K562 (cell line): ENCODE results near the gene LRMDA. TPM values are rescaled to one million over a fixed set of nuclear protein-coding genes. Genes with fewer than 3 reads are reported as not detected.

Experiments used
- ATAC-seq: fragments of 200-7000 bp; cut with Tn5 transposase; 3 replicates; pipeline ENCODE4 v1.9.1; 2020; ENCODE audit warnings: moderate library complexity
- BruUV-seq: library from RNA; stranded (reverse); fragments of 400-500 nt; replicated peaks from 2 replicates; lab custom pipeline; 2021; lab: Mats Ljungman, UMichigan
- CTCF ChIA-PET: fragments of 300-600 bp; formaldehyde crosslinking; extraction: SDS; loops from one replicate; lab custom pipeline; 2021; ENCODE audit warnings: low intra/inter-chr PET ratio; lab: Yijun Ruan, JAX
- POLR2A ChIA-PET: fragments of 300-600, 350-650 bp; sonication (Branson Sonifier 250); formaldehyde crosslinking; extraction: SDS; loops from one replicate; lab custom pipeline; 2021; ENCODE audit warnings: antibody characterized with exemption, inconsistent platforms; lab: Yijun Ruan, JAX
- DNase-seq, 4 experiments: peaks; one replicate each; pipeline versions ENCODE4 v3.0.0 to v3.0.0-alpha.2; 2011 to 2018; ENCODE audit warnings: low spot score in 3 of 4, mixed read lengths in 3 of 4; ENCODE audit errors: extremely low read depth in 1 of 4
- FAIRE-seq: peaks from 2 replicates; lab custom pipeline; 2011; peaks lifted over from hg19 to GRCh38; lab: Jason Lieb, UNC
- H2AFZ ChIP-seq: 2 replicates; pipeline ENCODE4 v1.6.0; 2011; ENCODE audit warnings: low read depth, low read length, control low read depth, inconsistent platforms
- H3K27ac ChIP-seq: fragments of 200-600 bp; 3 replicates; pipeline ENCODE4 v1.8.0; 2011; ENCODE audit warnings: low read depth, mild to moderate bottlenecking, control low read depth, inconsistent platforms, low read length, moderate library complexity, mixed read lengths; ENCODE audit errors: extremely low read depth
- H3K27me3 ChIP-seq, 2 experiments: fragments of 300-600 bp in 1 of 2; 2 replicates in 1 of 2; 3 replicates in 1 of 2; pipeline versions ENCODE4 v1.6.0 to v1.8.0; 2011; ENCODE audit warnings: inconsistent platforms in 2 of 2, low read length in 2 of 2, mild to moderate bottlenecking in 1 of 2, mixed read lengths in 1 of 2, moderate library complexity in 1 of 2; ENCODE audit not compliant: control insufficient read depth in 2 of 2, insufficient read depth in 2 of 2
- H3K36me3 ChIP-seq: fragments of 300-600 bp; 3 replicates; pipeline ENCODE4 v1.8.0; 2011; ENCODE audit warnings: mild to moderate bottlenecking, low read length, inconsistent platforms; ENCODE audit not compliant: control insufficient read depth, insufficient read depth
- H3K4me1 ChIP-seq, 2 experiments: fragments of 200-600 bp in 1 of 2; replicated peaks in 1 of 2; 2 replicates in 1 of 2; 3 replicates in 1 of 2; pipeline versions ENCODE4 v1.5.1 to v1.8.0; 2011; ENCODE audit warnings: inconsistent platforms in 2 of 2, low read length in 2 of 2, mild to moderate bottlenecking in 1 of 2, mixed read lengths in 1 of 2, moderate library complexity in 1 of 2; ENCODE audit not compliant: control insufficient read depth in 2 of 2, insufficient read depth in 2 of 2
- H3K4me2 ChIP-seq: 2 replicates; pipeline ENCODE4 v1.6.1; 2011; ENCODE audit warnings: low read length, control low read depth, inconsistent platforms, mixed read lengths; ENCODE audit not compliant: insufficient read depth
- H3K4me3 ChIP-seq: fragments of 200-600 bp; sonication (generic), shearing (Covaris generic); 2 replicates; pipeline ENCODE4 v1.5.1; 2016; ENCODE audit warnings: control low read depth, inconsistent platforms
- H3K79me2 ChIP-seq: fragments of 200-600 bp; 3 replicates; pipeline ENCODE4 v1.8.0; 2011; ENCODE audit warnings: low read length, inconsistent platforms; ENCODE audit not compliant: control insufficient read depth, insufficient read depth
- H3K9ac ChIP-seq, 2 experiments: 2 replicates each; pipeline versions ENCODE4 v1.6.0 to v1.6.1; 2011; ENCODE audit warnings: low read depth in 2 of 2, low read length in 2 of 2, control low read depth in 1 of 2, inconsistent platforms in 1 of 2, mild to moderate bottlenecking in 1 of 2, mixed read lengths in 1 of 2; ENCODE audit not compliant: insufficient read depth in 1 of 2
- H3K9me1 ChIP-seq: one replicate; pipeline ENCODE4 v1.6.0; 2011; ENCODE audit warnings: inconsistent platforms, mild to moderate bottlenecking, low read length, moderate library complexity; ENCODE audit not compliant: control insufficient read depth, insufficient read depth
- H3K9me3 ChIP-seq: replicated peaks from 2 replicates; pipeline ENCODE4 v1.5.1; 2011; ENCODE audit warnings: low read depth, low read length, inconsistent platforms; ENCODE audit not compliant: control insufficient read depth, insufficient read depth
- H4K20me1 ChIP-seq: replicated peaks from 2 replicates; pipeline ENCODE4 v1.6.1; 2011; ENCODE audit warnings: low read length, inconsistent platforms, mixed read lengths; ENCODE audit not compliant: control insufficient read depth, insufficient read depth
- ARID1B ChIP-seq: fragments of 450-650 bp; IDR thresholded peaks from 2 replicates; pipeline ENCODE4 v1.6.1; 2016; ENCODE audit warnings: antibody characterized with exemption, mild to moderate bottlenecking, inconsistent platforms
- CREBBP ChIP-seq: IDR thresholded peaks from one replicate; pipeline ENCODE4 v1.6.1; 2012; ENCODE audit warnings: low read depth, mild to moderate bottlenecking, control low read depth, inconsistent platforms, low read length
- MAFG ChIP-seq: fragments of 450-650 bp; conservative IDR thresholded peaks from 2 replicates; pipeline ENCODE4 v1.6.1; 2016; ENCODE audit warnings: missing genetic modification characterization, missing compliant biosample characterization
- NBN ChIP-seq: fragments of 450-650 bp; IDR thresholded peaks from 2 replicates; pipeline ENCODE4 v1.6.1; 2016; ENCODE audit warnings: low read depth, mild to moderate bottlenecking
- PBX2 ChIP-seq, 2 experiments: IDR thresholded peaks in 1 of 2; conservative IDR thresholded peaks in 1 of 2; 2 replicates each; pipeline ENCODE4 v1.6.1; 2016; ENCODE audit warnings: low read depth in 2 of 2, mild to moderate bottlenecking in 1 of 2, missing compliant biosample characterization in 1 of 2, missing genetic modification characterization in 1 of 2, moderate library complexity in 1 of 2
- SLC30A9 ChIP-seq: fragments of 250-450 bp; sonication (Bioruptor Pico); IDR thresholded peaks from 2 replicates; pipeline ENCODE4 v1.8.0; 2022; ENCODE audit warnings: mild to moderate bottlenecking, moderate library complexity
- THAP12 ChIP-seq: fragments of 250-450 bp; sonication (Bioruptor Pico); IDR thresholded peaks from 2 replicates; pipeline ENCODE4 v1.9.0; 2021; ENCODE audit warnings: mild to moderate bottlenecking, inconsistent platforms
- ZNF143 ChIP-seq: sonication (generic); formaldehyde crosslinking; IDR thresholded peaks from 2 replicates; pipeline ENCODE4 v1.9.0; 2022; ENCODE audit warnings: mild to moderate bottlenecking, missing genetic modification reagents
- WGBS: fragments of 100-300 bp; shearing (Covaris generic); methylation state at CpG from one replicate; pipeline ENCODE4 v1.1.6; 2016; ENCODE audit warnings: low coverage, mixed read lengths; ENCODE audit not compliant: insufficient coverage; ENCODE audit errors: missing lambda C conversion rate; 5-methylcytosine and 5-hydroxymethylcytosine counted together
- in situ Hi-C: fragments of 300-500 bp; cut with MboI; formaldehyde crosslinking; loops from 4 replicates; pipeline ENCODE4 v1.15.0; 2018; ENCODE audit warnings: inconsistent platforms, mixed read lengths
- intact Hi-C: fragments of 100-400 bp; cut with micrococcal nuclease; formaldehyde crosslinking; loops from 2 replicates; pipeline ENCODE4 v1.14.2; 2022
- polyA plus RNA-seq, 8 experiments: library from polyadenylated mRNA; depleted of rRNA in 4 of 8; stranded (reverse) in 5 of 8; unstranded in 3 of 8; fragments of >200 nt; fragmentation: Nextera tagmentation in 2 of 8; fragmentation: Illumina TruSeq in 1 of 8; extraction: Ambion mirVana in 2 of 8; extraction: Trizol in 1 of 8; gene quantifications; 2 replicates each; pipeline versions ENCODE4 v1.2.1 to v1.2.3, GENCODE V29; 2011 to 2014; ENCODE audit warnings: inconsistent platforms in 1 of 8, missing spikeins in 1 of 8
- total RNA-seq, 7 experiments: library from RNA; depleted of rRNA in 6 of 7; stranded (reverse); fragments of >200 nt in 6 of 7; fragmentation: Illumina TruSeq in 2 of 7; extraction: Trizol in 2 of 7; gene quantifications; 2 replicates each; pipeline versions ENCODE4 v1.2.1 to v1.2.3, GENCODE V29; 2011 to 2021; ENCODE audit warnings: low replicate concordance in 1 of 7

The LRMDA gene
- total and polyA plus RNA-seq, 9 of the 15 experiments (the other 6 are each of a cell fraction or from before 2014, with no cell fraction given): 0.25 TPM; not detected in 8

- ATAC-seq (no peak), FAIRE-seq (no peak), DNase-seq (no peak)
- POLR2A ChIA-PET: no interaction called here
- Histone ChIP-seq H3K4me1 (no peaks in the 10 kb centered on the region), H3K4me3 (no peak overlapping the region), H2AFZ (no peak overlapping the region), H3K79me2 (no peaks in the 10 kb centered on the region), H3K36me3 (no peaks in the 10 kb centered on the region), H4K20me1 (no peaks in the 10 kb centered on the region), H3K9me1 (no peaks in the 10 kb centered on the region), H3K9me3 (no peaks in the 10 kb centered on the region; the same call in 1 of the 2 replicates), H3K27me3 (no peaks in the 10 kb centered on the region), H3K27ac (no peak overlapping the region), H3K9ac (no peak overlapping the region), H3K4me2 (no peak overlapping the region)
- WGBS: 0% methylated on average over 8 of the region's 8 CpGs
- BruUV-seq: no TSS peak
- intact Hi-C loops (no loop called here), in situ Hi-C loops (no loop called here)
- TF ChIP-seq MAFG (tag) (no peak), PBX2 (CRISPR knock-in tag; IDR thresholded peaks at IDR 0.05; ENCODE audit: low read depth) (no peak), PBX2 (tag; conservative IDR thresholded peaks at IDR 0.05; ENCODE audit: low read depth) (no peak), ARID1B (no peak), NBN (no peak), SLC30A9 (CRISPR knock-in tag) (no peak), ZNF143 (no peak), CREBBP (no peak), THAP12 (CRISPR knock-in tag) (no peak)
- CTCF ChIA-PET: no interaction called here
Observed at GRCh38 chr10:76411729-76412435, 980.5 kb downstream of the LRMDA start.
